Measurements from ENCODE around the gene OR5B3. TPM values are rescaled to one million over a fixed set of nuclear protein-coding genes. Genes with fewer than 3 reads are reported as not detected.
A peak's percentile ranks its signal among the peaks of the same experiment; 100 is the strongest.
"Not testable (repeated sequence)": the region's sequence is repeated elsewhere in the genome, so short reads cannot be mapped to it uniquely, and the experiment has no call there.

The OR5B3 gene
- total RNA-seq = not detected
- long read RNA-seq = 0 reads

DNA sequence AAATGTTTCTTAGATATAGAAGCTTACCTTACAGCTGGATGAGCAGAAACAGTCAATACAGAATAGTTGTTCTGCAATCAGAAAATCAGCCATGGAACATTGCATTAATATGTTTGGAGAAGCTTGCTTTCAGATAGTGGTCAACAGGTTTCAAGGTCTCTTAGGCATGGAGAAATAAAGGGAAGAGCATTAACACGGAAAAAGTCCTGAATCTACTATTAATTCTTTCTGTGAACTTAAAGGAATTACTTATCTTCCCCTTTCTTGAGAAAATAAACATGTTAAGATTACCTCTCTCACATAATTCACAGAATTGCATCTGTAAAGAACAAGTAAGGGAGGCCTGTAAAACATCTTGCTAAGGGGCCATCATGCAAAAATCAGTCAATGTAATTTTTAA lies at the start of gene OR5B3:
Gene OR5B3, minus strand, starts transcription at position 101 of the 400 bp plus-strand sequence. CDS start 3,465 bp downstream, outside the sequence.
- no peak for ATAC-seq
- intact Hi-C loops (cut with DNase I) = no loop called here
- no peak for DNase-seq

- ATAC-seq = no peak
- intact Hi-C loops (cut with DNase I) = no loop called here
- DNase-seq = no peak
These were observed 44.9 kb upstream of the OR5B3 start for GRCh38 chr11:58451585-58451984.

DNA sequence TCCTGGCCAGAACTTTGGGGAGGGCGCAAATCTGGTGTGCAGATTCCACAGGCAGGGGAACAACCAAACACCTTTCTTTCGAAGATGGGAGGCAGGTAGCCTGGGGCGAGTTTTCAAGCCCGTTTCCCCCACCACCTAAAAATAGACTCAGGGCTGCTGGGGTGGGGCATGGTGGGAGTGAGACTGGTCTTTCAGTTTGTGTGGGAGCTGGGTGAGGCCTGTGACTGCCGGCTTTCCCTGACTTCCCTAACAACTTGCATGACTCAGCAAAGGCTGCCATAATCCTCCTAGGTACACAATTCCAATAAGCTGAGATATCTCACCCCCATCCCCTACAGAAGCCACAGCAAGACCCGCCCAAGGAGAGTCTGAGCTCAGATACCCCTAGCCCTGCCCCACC lies 39.6 kb upstream of the OR5B3 start:
- no peak for DNase-seq
- intact Hi-C loops (cut with DNase I) = no loop called here

GRCh38 chr11:58444300-58444699 lies 37.6 kb upstream of the OR5B3 start:
- ATAC-seq (no peak), DNase-seq (no peak)
- intact Hi-C loops (cut with DNase I) = no loop called here

More for the DNA sequence above, 39.6 kb upstream of the OR5B3 start:
- no peak for ATAC-seq

- ATAC-seq = no peak
- DNase-seq = no peak
- intact Hi-C loops (cut with DNase I) = no loop called here
These were observed 35.5 kb upstream of the OR5B3 start, which contains the start of gene OR5B12 for GRCh38 chr11:58442136-58442535. Gene OR5B12 (minus strand): TSS chr11:58442236. CDS start chr11:58440151, 2,085 bp downstream.

- no peak for ATAC-seq
- no peak for DNase-seq
- intact Hi-C loops (cut with DNase I) = no loop called here
These were observed 31.8 kb upstream of the OR5B3 start for GRCh38 chr11:58438486-58438885.

DNA sequence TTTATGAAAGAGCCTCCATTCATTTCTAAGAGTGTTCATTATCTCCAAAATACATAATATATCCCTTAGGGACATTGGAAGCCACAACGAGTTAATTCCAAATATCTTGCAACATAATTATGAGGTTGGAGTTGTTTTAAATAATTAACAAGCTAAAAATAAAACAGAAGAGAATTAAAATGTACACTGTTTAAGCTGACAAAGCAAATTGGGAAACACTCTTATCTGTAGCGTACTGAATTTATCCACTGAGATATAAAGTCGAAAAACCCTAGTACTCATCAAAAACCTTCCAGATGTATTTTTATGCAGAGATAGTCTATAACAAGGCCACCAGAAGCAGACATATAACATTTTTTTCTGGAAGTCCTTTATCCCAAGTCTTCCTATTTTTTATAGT lies 27.5 kb upstream of the OR5B3 start:
- intact Hi-C loops (cut with DNase I) = no loop called here
- DNase-seq (no peak), ATAC-seq (no peak)

DNA sequence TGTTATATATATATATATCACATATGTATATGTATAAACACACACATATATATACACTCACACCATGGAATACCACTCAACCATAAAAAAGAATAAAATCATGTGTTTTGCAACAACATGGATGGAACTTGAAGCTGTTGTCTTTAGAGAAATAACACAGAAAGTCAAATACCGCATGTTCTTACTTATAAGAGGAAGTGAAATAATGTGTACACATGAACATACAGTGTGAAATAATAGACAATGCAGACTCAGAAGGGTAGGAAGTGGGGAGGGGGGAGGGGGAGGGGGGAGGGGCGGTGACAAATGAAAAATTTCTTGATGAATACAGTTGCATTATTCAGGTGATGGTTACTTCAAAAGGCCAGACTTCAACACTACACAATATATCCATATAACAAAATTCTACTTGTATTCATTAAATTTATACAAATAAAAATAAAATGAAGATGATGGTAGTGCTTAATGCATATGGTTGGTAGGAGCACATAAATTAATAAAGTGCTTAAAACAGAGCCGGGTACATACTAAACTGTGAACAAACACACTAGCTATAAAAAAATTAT lies 27.0 kb upstream of the OR5B3 start:
- ATAC-seq (no peak), DNase-seq (no peak)
- intact Hi-C loops (cut with DNase I) = no loop called here

DNA sequence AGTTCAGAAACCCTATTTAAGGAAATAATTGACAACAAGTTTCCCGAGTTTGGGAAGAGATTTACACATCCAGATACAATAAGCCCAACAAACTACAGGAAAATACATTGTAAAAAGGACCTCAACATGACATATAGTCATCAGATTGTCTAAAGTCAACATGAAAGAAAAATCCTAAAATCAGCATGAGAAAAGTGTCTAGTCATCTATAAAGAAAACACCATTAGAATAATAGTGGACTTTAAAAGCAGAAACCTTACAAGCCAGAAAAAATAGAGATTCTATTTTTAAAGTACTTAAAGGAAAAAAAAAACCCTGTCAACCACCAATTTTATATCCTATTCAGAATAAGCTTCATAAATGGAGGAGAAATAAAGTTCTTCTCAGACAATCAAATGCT lies 22.6 kb upstream of the OR5B3 start:
- intact Hi-C loops (cut with DNase I) = no loop called here
- ATAC-seq (no peak), DNase-seq (no peak)

DNA sequence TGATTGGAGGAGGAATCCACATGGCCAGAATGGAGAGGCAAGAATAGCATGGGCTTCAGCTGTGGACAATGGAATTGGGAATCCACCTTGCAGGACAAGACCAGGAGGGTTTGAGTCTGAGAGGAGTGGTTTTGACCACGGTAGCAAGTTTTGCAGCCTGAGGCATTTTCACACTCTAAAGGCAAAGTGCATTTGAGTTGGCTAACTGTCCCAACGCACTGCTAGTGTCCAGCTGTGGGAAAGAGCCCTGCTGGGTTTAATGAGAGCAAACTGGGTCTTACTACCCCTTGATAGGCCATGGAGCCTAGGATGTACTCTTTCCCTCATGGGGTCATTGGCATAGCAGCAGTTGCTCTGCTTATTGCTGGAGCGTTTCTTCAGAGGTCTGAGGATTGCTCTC lies 21.3 kb upstream of the OR5B3 start, which contains the start of gene OR5B2:
Gene OR5B2, minus strand, starts transcription at position 101 of the 400 bp plus-strand sequence. CDS start 4,860 bp downstream, outside the sequence.
- no peak for ATAC-seq
- intact Hi-C loops (cut with DNase I) = no loop called here
- no peak for DNase-seq

- intact Hi-C loops (cut with DNase I); DNase-seq; ATAC-seq: not testable (repeated sequence)
These were observed 7.1 kb downstream of the OR5B3 start for GRCh38 chr11:58399622-58400021.

GRCh38 chr11:58395581-58395980 lies 11.1 kb downstream of the OR5B3 start:
- no peak for DNase-seq
- no peak for ATAC-seq
- intact Hi-C loops (cut with DNase I) = no loop called here

DNA sequence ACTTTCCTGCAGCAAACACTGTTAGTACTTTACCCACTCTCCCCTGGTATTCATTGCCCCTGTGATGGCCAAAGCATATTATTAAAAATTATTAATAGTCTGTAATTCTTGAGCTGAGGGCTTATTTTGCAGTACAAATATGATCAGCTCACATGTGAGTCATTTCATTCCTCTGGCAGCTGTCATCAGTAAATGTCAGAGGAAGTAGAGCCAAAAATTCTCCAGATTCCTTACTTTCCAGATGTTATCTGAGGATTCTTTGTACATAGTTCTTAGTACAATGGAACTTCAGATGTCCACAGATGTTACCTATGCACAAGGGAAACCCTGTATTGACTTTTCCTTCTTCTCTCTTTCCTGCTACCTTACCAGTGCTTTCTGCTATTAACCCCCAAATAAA lies 12.5 kb downstream of the OR5B3 start:
- ATAC-seq (no peak), DNase-seq (no peak)
- intact Hi-C loops (cut with DNase I) = no loop called here

GRCh38 chr11:58392746-58393145 lies 13.9 kb downstream of the OR5B3 start:
- ATAC-seq (no peak), DNase-seq (no peak)
- intact Hi-C loops (cut with DNase I) = no loop called here

GRCh38 chr11:58391879-58392278 lies 14.8 kb downstream of the OR5B3 start:
- no peak for ATAC-seq
- intact Hi-C loops (cut with DNase I) = no loop called here
- DNase-seq = no peak

- intact Hi-C loops (cut with DNase I) = no loop called here
These were observed 16.1 kb downstream of the OR5B3 start for GRCh38 chr11:58390551-58391063.

DNA sequence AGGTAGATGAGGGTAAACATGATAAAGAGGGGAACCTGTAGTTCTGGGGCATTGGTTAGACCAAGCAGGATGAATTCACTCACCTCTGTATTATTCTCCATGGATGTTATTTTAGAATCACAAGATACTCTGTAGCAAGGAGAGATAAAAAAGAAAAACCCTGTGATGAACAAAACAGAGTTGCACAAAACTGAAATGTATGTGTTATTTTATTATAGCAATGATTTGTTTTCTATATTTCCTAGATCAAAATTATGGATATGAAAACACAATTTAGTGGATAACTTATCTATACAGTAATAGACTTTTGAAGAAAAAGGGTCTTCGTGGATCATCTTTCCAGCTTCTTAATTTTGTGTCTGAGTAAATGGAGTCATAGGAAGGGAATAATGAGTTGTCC lies 47.7 kb downstream of the OR5B3 start, which contains the start of gene OR5B17:
Gene OR5B17, minus strand, starts transcription at position 101 of the 400 bp plus-strand sequence. Its CDS starts 0 bp downstream, at position 101.
- intact Hi-C loops (cut with DNase I) = no loop called here
- no peak for DNase-seq
- no peak for ATAC-seq

More at GRCh38 chr11:58390551-58391063, 16.1 kb downstream of the OR5B3 start:
- DNase-seq = peak; percentile 15
- ATAC-seq = no peak

- no peak for ATAC-seq
- intact Hi-C loops (cut with DNase I) = no loop called here
- no peak for DNase-seq
These were observed 51.9 kb downstream of the OR5B3 start for GRCh38 chr11:58354727-58355126.

Data from left cardiac atrium (tissue), 4 donors.